DND-41 (cell line): Measurements from ENCODE around the gene GPR132.

Experiments
- EZH2 ChIP-seq: IDR thresholded peaks from 3 replicates; pipeline ENCODE4 v1.6.1; 2012; ENCODE audit warnings: borderline replicate concordance, low read depth, mild to moderate bottlenecking, moderate library complexity, low read length, inconsistent platforms; ENCODE audit not compliant: severe bottlenecking
- TF ChIP-seq, protein P1 (sequence below): IDR thresholded peaks from 2 replicates; pipeline ENCODE4 v1.5.1; 2012; ENCODE audit warnings: borderline replicate concordance, low read length, moderate library complexity, mild to moderate bottlenecking; ENCODE audit not compliant: poor library complexity, severe bottlenecking; ENCODE audit errors: extremely low read depth

DNA sequence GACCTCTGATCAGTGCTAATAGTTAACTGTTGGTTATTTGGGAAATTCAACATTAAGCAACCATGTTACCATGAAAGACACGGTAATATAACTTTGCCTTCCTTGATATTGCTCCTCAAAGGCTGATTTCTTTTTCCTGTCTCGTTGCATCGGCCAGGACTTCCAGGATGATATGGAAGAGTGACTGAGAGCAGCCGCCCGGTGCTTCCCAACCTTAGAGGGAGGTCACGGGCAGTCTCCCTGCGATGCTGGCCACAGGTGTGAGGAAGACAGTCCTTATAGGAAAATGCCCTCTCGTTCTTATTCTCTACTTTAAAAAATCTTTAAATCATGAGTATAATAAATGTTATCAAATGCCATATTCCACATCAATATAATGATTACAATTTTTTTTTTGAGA lies 33.1 kb upstream of the GPR132 start:
- TF ChIP-seq, protein P1, sequence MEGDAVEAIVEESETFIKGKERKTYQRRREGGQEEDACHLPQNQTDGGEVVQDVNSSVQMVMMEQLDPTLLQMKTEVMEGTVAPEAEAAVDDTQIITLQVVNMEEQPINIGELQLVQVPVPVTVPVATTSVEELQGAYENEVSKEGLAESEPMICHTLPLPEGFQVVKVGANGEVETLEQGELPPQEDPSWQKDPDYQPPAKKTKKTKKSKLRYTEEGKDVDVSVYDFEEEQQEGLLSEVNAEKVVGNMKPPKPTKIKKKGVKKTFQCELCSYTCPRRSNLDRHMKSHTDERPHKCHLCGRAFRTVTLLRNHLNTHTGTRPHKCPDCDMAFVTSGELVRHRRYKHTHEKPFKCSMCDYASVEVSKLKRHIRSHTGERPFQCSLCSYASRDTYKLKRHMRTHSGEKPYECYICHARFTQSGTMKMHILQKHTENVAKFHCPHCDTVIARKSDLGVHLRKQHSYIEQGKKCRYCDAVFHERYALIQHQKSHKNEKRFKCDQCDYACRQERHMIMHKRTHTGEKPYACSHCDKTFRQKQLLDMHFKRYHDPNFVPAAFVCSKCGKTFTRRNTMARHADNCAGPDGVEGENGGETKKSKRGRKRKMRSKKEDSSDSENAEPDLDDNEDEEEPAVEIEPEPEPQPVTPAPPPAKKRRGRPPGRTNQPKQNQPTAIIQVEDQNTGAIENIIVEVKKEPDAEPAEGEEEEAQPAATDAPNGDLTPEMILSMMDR: no peak
- no peak for TF ChIP-seq EZH2
